ENCODE data around the gene PIPOX. TPM values are rescaled to one million over a fixed set of nuclear protein-coding genes. Genes with fewer than 3 reads are reported as not detected.

PIPOX gene
- polyA plus RNA-seq, 3 donors: 0.30 to 0.56 TPM; not detected in 1

DNA sequence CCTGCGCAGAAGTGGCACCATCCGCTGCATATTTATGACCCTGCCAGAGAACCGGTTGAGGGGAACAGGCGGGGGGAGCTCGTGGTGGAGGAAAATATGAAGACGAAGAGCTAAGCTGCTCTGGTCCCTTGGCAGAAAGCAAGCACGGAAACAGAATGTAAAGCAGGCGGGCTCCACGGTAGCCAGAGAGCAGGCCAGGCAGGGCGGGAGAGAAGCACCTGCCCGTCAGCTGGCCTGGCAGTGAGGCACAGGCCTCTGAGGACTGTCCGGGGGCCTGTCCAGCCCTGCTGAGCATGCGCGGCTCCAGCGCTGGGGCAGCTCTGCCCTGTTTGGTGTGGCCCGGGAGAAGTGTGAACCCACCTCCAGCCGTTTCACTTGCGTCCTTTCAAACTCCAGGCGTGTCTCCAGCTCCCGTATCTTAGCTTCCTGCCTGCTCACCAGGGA is 46.7 kb downstream of the PIPOX start:
- H3K36me3 Mint-ChIP-seq: peaks cover 90 to 100% of the 10 kb centered on the region in 2 donors
- Histone ChIP-seq H3K27me3 (ENCODE audit: control insufficient read depth in 2 of 2, insufficient read depth in 2 of 2, low read length in 2 of 2) (no peaks in the 10 kb centered on the region), H3K4me2 (replicated peaks; ENCODE audit: extremely low read depth, low read length, poor library complexity, severe bottlenecking) (no peak overlapping the region), H2AFZ (ENCODE audit: insufficient read depth, low read depth, low read length, poor library complexity, severe bottlenecking) (no peak overlapping the region), H3K9ac (ENCODE audit: insufficient read depth, low read length, poor library complexity, severe bottlenecking) (no peak overlapping the region), H3K9me3 (replicated peaks in 1 of 2; ENCODE audit: control insufficient read depth in 1 of 2, insufficient read depth in 1 of 2, low read length in 2 of 2) (no peaks in the 10 kb centered on the region), H3K27ac (ENCODE audit: low read depth in 1 of 2, low read length in 2 of 2) (no peak overlapping the region), H3K79me2 (ENCODE audit: insufficient read depth, low read length) (no peaks in the 10 kb centered on the region), H3K4me3 (replicated peaks in 1 of 3; ENCODE audit: low read depth in 2 of 3, low read length in 3 of 3) (no peak overlapping the region), H4K20me1 (ENCODE audit: insufficient read depth, low read length) (no peaks in the 10 kb centered on the region), H3K36me3 (replicated peaks in 1 of 2; ENCODE audit: control insufficient read depth in 1 of 2, insufficient read depth in 2 of 2, low read length in 2 of 2) (peaks cover 91 to 99% of the 10 kb centered on the region in 2 donors), H3K4me1 (ENCODE audit: control insufficient read depth in 1 of 2, insufficient read depth in 2 of 2, low read length in 2 of 2) (no peaks in the 10 kb centered on the region)
- DNase-seq: no peak
- intact Hi-C loops (cut with micrococcal nuclease): no loop called here
- no peaks in the 10 kb centered on the region for H3K27me3 Mint-ChIP-seq (ENCODE audit: low read depth in 3 of 3)
- peak overlapping the region in 6 of 7 donors; percentile 1 to 83 (median 42) for H3K27ac Mint-ChIP-seq
- TF ChIP-seq CTCF (IDR thresholded peaks at IDR 0.05): no peak
- no peaks in the 10 kb centered on the region for H3K4me1 Mint-ChIP-seq
- no peaks in the 10 kb centered on the region for H3K9me3 Mint-ChIP-seq
- 92% methylated on average over 18 of the region's 20 CpGs for WGBS (ENCODE audit: insufficient coverage)
- H3K4me3 Mint-ChIP-seq: no peak overlapping the region

- no peak for TF ChIP-seq CTCF (IDR thresholded peaks at IDR 0.05)
- Histone ChIP-seq H3K9me3 (replicated peaks in 1 of 2; ENCODE audit: control insufficient read depth in 1 of 2, insufficient read depth in 1 of 2, low read length in 2 of 2) (no peaks in the 10 kb centered on the region), H3K4me3 (replicated peaks in 1 of 3; ENCODE audit: low read depth in 2 of 3, low read length in 3 of 3) (no peak overlapping the region), H3K79me2 (ENCODE audit: insufficient read depth, low read length) (no peaks in the 10 kb centered on the region), H3K9ac (ENCODE audit: insufficient read depth, low read length, poor library complexity, severe bottlenecking) (no peak overlapping the region), H2AFZ (ENCODE audit: insufficient read depth, low read depth, low read length, poor library complexity, severe bottlenecking) (no peak overlapping the region), H3K4me1 (ENCODE audit: control insufficient read depth in 1 of 2, insufficient read depth in 2 of 2, low read length in 2 of 2) (no peaks in the 10 kb centered on the region), H4K20me1 (ENCODE audit: insufficient read depth, low read length) (no peaks in the 10 kb centered on the region), H3K36me3 (replicated peaks in 1 of 2; ENCODE audit: control insufficient read depth in 1 of 2, insufficient read depth in 2 of 2, low read length in 2 of 2) (peaks cover 91 to 99% of the 10 kb centered on the region in 2 donors), H3K27ac (ENCODE audit: low read depth in 1 of 2, low read length in 2 of 2) (peak overlapping the region in 1 of 2 donors; percentile 20), H3K4me2 (replicated peaks; ENCODE audit: extremely low read depth, low read length, poor library complexity, severe bottlenecking) (no peak overlapping the region), H3K27me3 (ENCODE audit: control insufficient read depth in 2 of 2, insufficient read depth in 2 of 2, low read length in 2 of 2) (no peaks in the 10 kb centered on the region)
- Mint-ChIP-seq H3K27ac (peak overlapping the region in 4 of 7 donors; percentile 42 to 46 (median 43)), H3K9me3 (no peaks in the 10 kb centered on the region), H3K36me3 (peaks cover 92 to 100% of the 10 kb centered on the region in 2 donors), H3K27me3 (ENCODE audit: low read depth in 3 of 3) (no peaks in the 10 kb centered on the region), H3K4me3 (no peak overlapping the region), H3K4me1 (no peaks in the 10 kb centered on the region)
- 50% methylated on average over 1 of the region's 4 CpGs for WGBS (ENCODE audit: insufficient coverage)
- DNase-seq: no peak
- intact Hi-C loops (cut with micrococcal nuclease): no loop called here
Measured at GRCh38 chr17:29090108-29090507, 47.2 kb downstream of the PIPOX start.

Data from CD14-positive monocyte (primary cell).